Smooth muscle cell (in vitro differentiated cells): Measurements from ENCODE around the gene ACOX1. TPM values are rescaled to one million over a fixed set of nuclear protein-coding genes. Genes with fewer than 3 reads are reported as not detected.

Source experiments
- DNase-seq: peaks from one replicate; lab custom pipeline; 2025; ENCODE audit not compliant: unreplicated experiment; lab: John Stamatoyannopoulos, UW
- H2AFZ ChIP-seq: fragments of 200-600 bp; sonication (generic); 2 replicates; pipeline ENCODE4 v1.6.0; 2016; ENCODE audit warnings: antibody characterized with exemption, low read depth, mild to moderate bottlenecking
- H3F3A ChIP-seq: fragments of 200-600 bp; sonication (generic); 2 replicates; pipeline ENCODE4 v1.6.0; 2017; ENCODE audit warnings: antibody characterized with exemption, low read depth
- H3K27ac ChIP-seq: fragments of 200-600 bp; sonication (generic); 2 replicates; pipeline ENCODE4 v1.5.1; 2016; ENCODE audit warnings: low read depth, mild to moderate bottlenecking
- H3K27me3 ChIP-seq: fragments of 200-600 bp; sonication (generic); 2 replicates; pipeline ENCODE4 v1.6.1; 2016; ENCODE audit warnings: low read depth, mild to moderate bottlenecking
- H3K36me3 ChIP-seq: fragments of 200-600 bp; sonication (generic); 2 replicates; pipeline ENCODE4 v1.5.1; 2016; ENCODE audit warnings: low read depth
- H3K4me1 ChIP-seq: fragments of 200-600 bp; sonication (generic); 2 replicates; pipeline ENCODE4 v1.5.1; 2016; ENCODE audit warnings: low read depth
- H3K4me2 ChIP-seq: fragments of 200-600 bp; sonication (generic); 2 replicates; pipeline ENCODE4 v1.6.0; 2016; ENCODE audit warnings: mild to moderate bottlenecking
- H3K4me3 ChIP-seq: fragments of 200-600 bp; sonication (generic); 2 replicates; pipeline ENCODE4 v1.5.1; 2016; ENCODE audit warnings: mild to moderate bottlenecking
- H3K79me2 ChIP-seq: fragments of 200-600 bp; sonication (generic); 2 replicates; pipeline ENCODE4 v1.6.0; 2016; ENCODE audit warnings: low read depth, mild to moderate bottlenecking
- H3K9ac ChIP-seq: fragments of 200-600 bp; sonication (generic); 2 replicates; pipeline ENCODE4 v1.6.0; 2016; ENCODE audit warnings: low read depth
- H3K9me3 ChIP-seq: fragments of 200-600 bp; sonication (generic); replicated peaks from 2 replicates; pipeline ENCODE4 v1.5.1; 2016; ENCODE audit warnings: low read depth
- H4K20me1 ChIP-seq: fragments of 200-600 bp; sonication (generic); 2 replicates; pipeline ENCODE4 v1.6.0; 2016; ENCODE audit warnings: low read depth
- CTCF ChIP-seq: fragments of 200-600 bp; sonication (generic); IDR thresholded peaks from 2 replicates; pipeline ENCODE4 v1.5.1; 2017; ENCODE audit warnings: borderline replicate concordance, mild to moderate bottlenecking, antibody characterized with exemption; ENCODE audit not compliant: insufficient read depth, poor library complexity, severe bottlenecking
- WGBS: methylation state at CpG from one replicate; pipeline ENCODE4 v1.1.7; 2016; ENCODE audit warnings: low lambda C conversion rate; 5-methylcytosine and 5-hydroxymethylcytosine counted together
- polyA plus RNA-seq: library from polyadenylated mRNA; unstranded; fragments of >200 nt; fragmentation: Nextera tagmentation; extraction: Ambion mirVana; gene quantifications from 2 replicates; pipeline ENCODE4 v1.2.1, GENCODE V29; 2016
- total RNA-seq: library from RNA; depleted of rRNA; stranded (reverse); fragments of >200 nt; gene quantifications from 2 replicates; pipeline ENCODE4 v1.2.3, GENCODE V29; 2014

The ACOX1 gene
- total and polyA plus RNA-seq, 2 experiments from 2014 or later: 25.9 to 35.3 TPM

DNA sequence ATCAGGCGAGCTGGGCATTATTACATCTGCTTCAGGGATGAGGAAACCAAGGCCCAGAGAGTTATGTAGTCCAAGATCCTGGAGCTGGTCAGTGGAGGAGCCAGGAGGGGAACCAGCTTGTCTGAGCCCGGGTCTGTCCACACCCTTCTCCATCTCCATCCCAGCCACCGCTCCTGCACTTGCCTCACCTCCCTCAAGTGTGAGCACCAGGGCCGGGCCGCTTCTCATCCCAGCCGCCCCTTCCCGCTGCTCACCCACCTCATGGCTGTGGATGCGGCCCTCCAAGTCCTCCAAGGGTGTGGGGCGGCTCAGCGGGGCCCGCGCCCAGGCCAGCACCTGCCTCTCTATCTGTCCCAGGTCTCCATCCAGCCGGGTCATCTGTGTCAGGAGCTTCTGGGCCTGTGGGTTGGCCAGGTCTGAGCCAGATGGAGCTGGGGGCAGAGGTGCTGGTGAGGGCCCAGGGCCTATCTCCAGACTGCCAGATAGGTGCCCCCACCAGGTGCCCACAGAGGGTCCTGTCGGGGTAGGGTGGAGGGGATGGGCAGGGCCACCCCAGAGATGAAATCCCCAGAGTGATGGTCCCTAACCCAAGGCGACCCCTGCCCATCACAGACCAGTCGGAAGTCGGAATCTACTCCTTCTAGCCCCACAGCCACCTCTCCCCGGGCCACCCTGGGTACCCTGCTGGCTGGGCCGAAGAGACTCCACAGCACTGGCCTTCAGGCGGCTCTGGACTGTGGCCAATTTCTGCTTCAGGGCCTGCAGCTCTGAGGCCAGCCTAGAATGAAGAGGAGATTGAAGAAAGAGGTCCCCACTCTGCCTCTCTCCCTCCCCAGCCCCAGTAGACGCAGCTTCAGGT, 38.7 kb upstream of the ACOX1 start:
- no peak overlapping the region for H3K27ac ChIP-seq
- no peaks in the 10 kb centered on the region for H4K20me1 ChIP-seq
- H3K4me2 ChIP-seq: no peak overlapping the region
- H3K36me3 ChIP-seq: no peaks in the 10 kb centered on the region
- no peaks in the 10 kb centered on the region for H3K79me2 ChIP-seq
- H3F3A ChIP-seq: no peaks in the 10 kb centered on the region
- no peaks in the 10 kb centered on the region for H3K4me1 ChIP-seq
- H3K9me3 ChIP-seq: no peaks in the 10 kb centered on the region
- no peak for DNase-seq
- no peaks in the 10 kb centered on the region for H3K27me3 ChIP-seq
- no peak overlapping the region for H2AFZ ChIP-seq
- H3K9ac ChIP-seq: no peak overlapping the region
- 95% methylated on average over 21 of the region's 21 CpGs for WGBS
- no peak for TF ChIP-seq CTCF
- no peak overlapping the region for H3K4me3 ChIP-seq

DNA sequence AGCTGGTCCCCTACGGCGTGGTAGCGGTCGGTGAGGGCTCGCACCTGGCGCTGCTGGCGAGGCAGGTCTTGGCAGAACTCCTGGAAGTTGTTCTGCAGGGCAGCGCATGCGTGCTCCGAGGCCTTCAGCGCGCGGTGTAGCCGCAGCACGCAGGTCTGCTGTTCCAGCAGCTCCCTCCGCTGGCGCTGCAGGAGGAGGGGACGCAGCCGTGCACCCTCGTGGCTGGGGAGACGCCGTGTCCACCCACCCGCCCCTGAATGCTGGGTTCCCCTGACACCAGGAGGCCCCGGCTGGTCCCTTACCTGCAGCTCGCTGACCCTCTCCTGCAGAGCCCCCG, 35.9 kb upstream of the ACOX1 start:
- Histone ChIP-seq H4K20me1 (no peaks in the 10 kb centered on the region), H3K27me3 (no peaks in the 10 kb centered on the region), H2AFZ (no peak overlapping the region), H3F3A (no peaks in the 10 kb centered on the region), H3K4me3 (no peak overlapping the region), H3K4me2 (no peak overlapping the region), H3K9ac (no peak overlapping the region), H3K9me3 (no peaks in the 10 kb centered on the region), H3K79me2 (no peaks in the 10 kb centered on the region), H3K4me1 (no peaks in the 10 kb centered on the region), H3K27ac (no peak overlapping the region), H3K36me3 (no peaks in the 10 kb centered on the region)
- TF ChIP-seq CTCF: no peak
- DNase-seq: no peak
- WGBS: 89% methylated on average over 25 of the region's 26 CpGs

DNA sequence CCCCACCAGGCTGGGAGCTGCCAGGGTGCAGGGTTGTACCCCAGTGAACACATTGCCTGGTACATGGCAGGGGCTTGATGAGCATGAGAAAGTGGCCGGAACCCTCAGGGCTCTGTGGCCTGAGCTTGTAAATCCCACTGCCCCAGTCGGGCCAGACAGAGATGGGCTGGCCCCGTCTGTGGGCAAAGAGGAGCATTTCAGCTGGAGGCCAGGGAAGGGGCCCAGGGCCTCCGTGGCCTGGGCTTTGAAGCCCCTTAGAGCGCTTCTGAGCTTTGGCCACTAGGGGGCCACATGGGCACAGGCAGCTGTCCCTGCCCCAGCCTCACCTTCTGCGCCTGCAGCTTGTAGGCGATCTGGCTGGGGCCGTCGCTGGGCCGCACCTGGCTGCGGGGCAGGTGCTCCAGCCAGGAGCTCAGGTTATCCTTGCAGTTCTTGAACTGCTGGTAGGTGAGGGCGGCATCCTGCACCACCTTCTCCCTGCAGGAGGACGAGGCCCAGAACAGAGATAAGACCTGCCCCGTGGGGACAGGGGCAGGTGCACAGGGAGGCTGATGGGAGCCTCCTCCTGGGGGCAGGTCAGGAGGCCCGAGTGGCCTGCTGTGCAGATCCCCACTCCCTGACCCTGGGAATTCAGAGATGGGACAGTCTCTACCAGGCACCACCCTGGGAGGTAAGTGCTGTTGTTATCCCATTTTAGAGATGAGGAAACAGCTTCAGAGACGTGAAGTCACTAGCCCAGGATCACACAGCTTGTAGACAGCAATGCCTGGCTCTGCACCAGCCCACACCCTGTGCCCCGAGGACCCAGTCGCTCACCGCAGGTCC, 35.3 kb upstream of the ACOX1 start:
- H3F3A ChIP-seq: no peaks in the 10 kb centered on the region
- H4K20me1 ChIP-seq: no peaks in the 10 kb centered on the region
- WGBS: 30% methylated on average over 19 of the region's 19 CpGs
- peak overlapping the region; percentile 50 for H2AFZ ChIP-seq
- DNase-seq: peak; percentile 16
- H3K79me2 ChIP-seq: no peaks in the 10 kb centered on the region
- H3K9me3 ChIP-seq: no peaks in the 10 kb centered on the region
- TF ChIP-seq CTCF: peak; percentile 95
- H3K27me3 ChIP-seq: no peaks in the 10 kb centered on the region
- no peak overlapping the region for H3K4me3 ChIP-seq
- no peak overlapping the region for H3K27ac ChIP-seq
- no peak overlapping the region for H3K9ac ChIP-seq
- H3K4me2 ChIP-seq: peak overlapping the region; percentile 31
- H3K36me3 ChIP-seq: no peaks in the 10 kb centered on the region
- no peaks in the 10 kb centered on the region for H3K4me1 ChIP-seq
